ENCODE results near the gene FRA10AC1.

FRA10AC1 gene

GRCh38 chr10:93678386-93678785 is 24.0 kb downstream of the FRA10AC1 start:
- ChIA-PET CTCF (interaction anchor here (0.6 to 8.4 kb wide), 8 partner anchors 12 to 195 kb away, joined by 3 to 136 read pairs (median 4); no protein-coding TSS in a partner anchor), POLR2A (no interaction called here)
- DNase-seq (ENCODE audit: low read depth, low spot score): no peak
- H3K4me3 ChIP-seq (ENCODE audit: low read depth, low read length): no peak overlapping the region
- TF ChIP-seq CTCF (IDR thresholded peaks at IDR 0.05; ENCODE audit: insufficient read depth, low read length, missing control alignments): no peak

DNA sequence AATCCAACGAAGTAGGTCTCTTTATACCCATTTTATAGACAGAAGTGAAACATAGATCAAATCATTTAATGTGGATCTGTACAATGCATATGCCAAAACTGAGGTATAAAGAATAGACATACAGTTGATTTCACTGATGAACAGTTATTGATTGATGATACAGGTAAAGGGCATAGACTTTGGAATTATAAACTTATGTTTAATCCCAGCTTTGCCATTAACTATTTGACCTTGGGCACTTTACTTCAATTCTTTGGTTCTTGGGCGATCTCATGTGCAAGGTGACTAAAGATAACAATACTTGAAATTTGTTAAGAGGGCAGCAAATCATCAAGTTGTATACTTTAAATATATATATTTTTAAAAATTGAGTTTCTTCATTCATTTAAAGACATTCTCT is 28.6 kb downstream of the FRA10AC1 start:
- no peak for TF ChIP-seq CTCF (IDR thresholded peaks at IDR 0.05; ENCODE audit: insufficient read depth, low read length, missing control alignments)
- CTCF ChIA-PET: interaction anchor here (1.5 kb wide), 1 partner anchor 119 kb away, joined by 5 read pairs; no protein-coding TSS in a partner anchor
- H3K4me3 ChIP-seq (ENCODE audit: low read depth, low read length): no peak overlapping the region
- DNase-seq (ENCODE audit: low read depth, low spot score): no peak
- POLR2A ChIA-PET: no interaction called here

DNA sequence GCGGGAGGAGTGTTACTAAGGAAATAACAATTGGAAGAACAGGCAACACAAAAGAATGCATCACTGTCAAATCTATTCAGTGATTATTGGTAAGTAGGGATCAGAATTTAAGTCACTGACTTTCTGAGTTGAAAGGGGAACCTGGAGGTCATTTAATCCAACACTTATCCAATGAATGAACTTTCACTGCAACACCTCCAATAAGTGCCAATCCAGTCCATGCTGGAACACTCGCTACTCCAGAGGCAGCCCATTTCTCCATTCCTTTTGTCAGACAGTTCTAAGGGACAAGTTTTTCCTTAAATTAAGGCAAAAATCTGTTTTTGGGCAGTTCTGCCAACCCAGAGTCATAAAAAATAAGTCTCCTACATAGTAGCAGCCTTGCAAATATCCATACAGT is 29.5 kb downstream of the FRA10AC1 start:
- no peak for DNase-seq (ENCODE audit: low read depth, low spot score)
- H3K4me3 ChIP-seq (ENCODE audit: low read depth, low read length): no peak overlapping the region
- ChIA-PET POLR2A (no interaction called here), CTCF (interaction anchor here (1.5 kb wide), 1 partner anchor 118 kb away, joined by 5 read pairs; no protein-coding TSS in a partner anchor)
- TF ChIP-seq CTCF (IDR thresholded peaks at IDR 0.05; ENCODE audit: insufficient read depth, low read length, missing control alignments): no peak

DNA sequence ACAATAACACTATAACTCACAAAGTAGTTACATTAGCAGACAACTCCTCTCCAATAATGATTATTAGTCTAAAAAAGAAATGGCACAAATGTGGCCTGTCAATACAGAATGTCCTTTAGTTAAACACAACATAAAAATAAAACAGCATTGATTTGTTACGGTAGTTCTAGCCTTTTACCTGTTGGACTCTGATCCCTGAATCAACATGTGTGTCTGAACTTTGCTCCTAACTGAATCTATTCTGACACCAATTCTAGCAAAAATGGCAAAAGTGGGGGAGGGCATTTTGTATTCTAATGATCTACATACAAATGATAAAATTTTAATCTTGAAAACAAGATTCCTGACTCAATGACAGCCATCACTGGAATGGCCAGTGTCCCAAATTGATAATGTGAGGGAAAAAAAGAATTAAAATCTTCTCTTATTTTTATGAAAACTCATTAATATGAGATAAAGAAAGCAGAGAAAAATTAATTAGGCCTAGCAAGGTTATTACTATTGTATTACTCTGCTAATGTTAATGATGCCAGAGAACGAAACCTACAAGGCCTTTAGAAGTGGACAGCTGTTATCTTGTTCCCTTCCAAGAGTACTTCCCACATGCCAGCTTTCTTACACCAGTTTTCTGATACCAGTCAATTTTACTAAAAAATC is 30.2 kb downstream of the FRA10AC1 start:
- no peak overlapping the region for H3K4me3 ChIP-seq (ENCODE audit: low read depth, low read length)
- POLR2A ChIA-PET: no interaction called here
- CTCF ChIA-PET: interaction anchor here (2.7 kb wide), 1 partner anchor 9 kb away, joined by 15 read pairs; no protein-coding TSS in a partner anchor
- TF ChIP-seq CTCF (IDR thresholded peaks at IDR 0.05; ENCODE audit: insufficient read depth, low read length, missing control alignments): no peak
- DNase-seq (ENCODE audit: low read depth, low spot score): no peak

DNA sequence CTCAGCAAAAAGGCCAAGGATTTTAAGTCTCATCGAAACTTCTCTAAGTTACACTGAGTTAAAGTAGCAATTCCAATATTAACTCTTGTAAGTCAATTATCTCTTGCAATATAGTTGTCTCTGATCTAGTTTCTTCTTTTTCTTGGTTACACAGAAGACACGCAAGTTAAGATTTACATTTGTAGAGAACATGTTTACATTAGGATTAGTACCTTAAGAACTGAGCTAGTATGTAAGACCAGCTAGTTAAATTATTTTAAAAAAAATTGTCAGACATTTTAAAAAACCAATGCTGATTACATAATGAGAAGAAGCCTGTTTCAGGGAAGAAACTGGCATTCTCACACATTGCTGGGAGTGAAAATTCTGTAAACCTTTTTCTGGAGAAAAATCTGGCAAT is 31.4 kb downstream of the FRA10AC1 start:
- POLR2A ChIA-PET: no interaction called here

More for the DNA sequence above, 31.4 kb downstream of the FRA10AC1 start:
- H3K4me3 ChIP-seq (ENCODE audit: low read depth, low read length): no peak overlapping the region
- TF ChIP-seq CTCF (IDR thresholded peaks at IDR 0.05; ENCODE audit: insufficient read depth, low read length, missing control alignments): no peak
- CTCF ChIA-PET: interaction anchor here (1.2 to 2.7 kb wide), 2 partner anchors 10 kb away, joined by 4 to 15 read pairs; no protein-coding TSS in a partner anchor
- no peak for DNase-seq (ENCODE audit: low read depth, low spot score)
